NCI-H2171 treated with DMSO at 0.1 percent for 48 hours (cell line): Measurements from ENCODE around the gene ID4.

Source experiments
- DNase-seq: peaks from one replicate; lab custom pipeline; 2025; lab: John Stamatoyannopoulos, UW

Gene ID4

DNA sequence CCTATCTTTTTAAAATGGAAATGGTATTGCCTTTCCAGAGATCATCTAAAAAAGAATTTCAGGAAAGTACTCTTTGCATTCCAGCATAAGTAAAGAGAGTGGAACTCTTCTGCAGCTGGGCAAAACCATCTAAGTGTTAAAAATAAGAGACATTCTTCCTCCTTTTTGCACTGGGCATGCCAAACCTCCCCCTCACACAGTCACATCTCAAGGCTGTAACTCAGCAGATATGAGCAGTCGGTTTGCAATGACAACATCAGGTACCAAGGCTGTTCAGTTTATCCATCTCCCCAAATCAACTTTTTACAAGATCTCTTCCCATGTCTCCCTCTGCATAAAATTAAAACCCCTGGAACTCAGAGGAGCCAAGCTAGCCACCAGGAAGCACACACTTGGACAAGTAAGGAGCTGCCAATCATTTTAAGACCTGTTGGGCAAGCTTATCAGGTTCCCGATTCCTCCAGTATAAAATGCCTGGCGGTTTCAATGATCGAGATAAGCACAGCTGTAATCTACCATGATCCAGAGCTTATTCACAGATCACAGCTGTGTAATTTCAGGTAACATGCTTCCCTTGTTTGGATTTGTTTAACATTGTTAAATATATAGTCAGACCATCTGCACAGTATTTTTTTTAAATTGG, 23.2 kb downstream of the ID4 start:
- peak; percentile 68 for DNase-seq

GRCh38 chr6:19864285-19864684, 27.1 kb downstream of the ID4 start:
- peak; percentile 48 for DNase-seq

DNA sequence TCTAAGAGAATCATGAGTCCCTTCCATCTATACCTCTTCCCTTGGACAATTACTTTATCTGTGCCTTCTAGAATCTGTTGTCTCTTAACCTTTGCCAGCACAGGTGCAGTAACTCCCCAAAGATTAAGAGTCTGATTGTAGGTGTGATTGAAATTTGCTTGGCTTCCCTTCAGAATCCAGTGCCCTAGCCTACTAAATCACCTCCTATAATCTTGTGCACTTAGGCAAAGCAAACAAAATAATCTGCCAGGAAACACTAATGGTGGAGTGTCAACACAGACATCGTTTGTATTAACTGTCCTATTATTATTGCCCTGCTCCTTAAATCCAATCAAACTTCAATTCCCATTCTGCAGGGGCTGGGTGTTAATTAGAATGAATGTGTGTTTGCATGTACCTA, 28.0 kb downstream of the ID4 start:
- DNase-seq = no peak

GRCh38 chr6:19866173-19866984, 29.2 kb downstream of the ID4 start:
- DNase-seq = peak; percentile 84

GRCh38 chr6:19866985-19867627, 29.9 kb downstream of the ID4 start:
- no peak for DNase-seq

DNA sequence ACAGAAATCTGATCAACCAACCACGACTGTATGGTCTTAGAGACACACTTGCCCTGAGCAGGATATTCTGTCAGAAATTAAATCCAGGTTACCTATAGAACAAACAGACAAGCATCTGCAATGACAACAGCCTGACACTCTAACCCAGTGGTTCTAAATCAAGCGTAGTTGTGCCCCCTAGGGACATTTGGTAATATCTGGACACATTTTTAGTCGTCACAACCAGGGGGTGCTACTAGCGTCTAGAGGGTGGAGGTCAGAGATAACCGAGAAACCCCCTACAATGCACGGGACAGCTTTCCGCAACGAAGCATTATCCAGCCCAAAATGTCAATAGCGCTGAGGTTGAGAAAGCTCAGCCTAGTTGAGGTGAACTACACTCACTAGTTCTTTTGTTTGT, 32.3 kb downstream of the ID4 start:
- DNase-seq = peak; percentile 18

- no peak for DNase-seq
These were observed 33.2 kb downstream of the ID4 start for GRCh38 chr6:19870322-19870721.

DNA sequence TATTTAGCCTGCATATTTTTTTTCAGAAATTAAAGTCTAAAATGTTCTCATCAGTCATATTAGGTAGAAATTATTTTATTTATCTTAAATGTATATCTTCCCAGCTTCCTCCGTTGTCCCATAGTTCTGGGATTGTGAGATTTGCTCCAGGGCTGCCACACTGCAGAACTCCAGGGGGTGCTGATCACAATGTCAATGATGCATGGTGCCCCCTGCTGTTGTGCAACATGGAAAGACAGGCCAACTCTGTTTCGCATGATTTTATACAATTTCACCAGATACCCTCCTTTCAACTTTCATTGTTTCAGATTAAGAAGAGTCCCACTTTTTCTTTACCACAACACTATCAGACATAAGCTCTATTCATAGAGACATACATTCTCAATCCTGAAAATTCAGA, 35.9 kb downstream of the ID4 start:
- DNase-seq = no peak

- DNase-seq = no peak
These were observed 39.5 kb downstream of the ID4 start for GRCh38 chr6:19876672-19877071.

DNA sequence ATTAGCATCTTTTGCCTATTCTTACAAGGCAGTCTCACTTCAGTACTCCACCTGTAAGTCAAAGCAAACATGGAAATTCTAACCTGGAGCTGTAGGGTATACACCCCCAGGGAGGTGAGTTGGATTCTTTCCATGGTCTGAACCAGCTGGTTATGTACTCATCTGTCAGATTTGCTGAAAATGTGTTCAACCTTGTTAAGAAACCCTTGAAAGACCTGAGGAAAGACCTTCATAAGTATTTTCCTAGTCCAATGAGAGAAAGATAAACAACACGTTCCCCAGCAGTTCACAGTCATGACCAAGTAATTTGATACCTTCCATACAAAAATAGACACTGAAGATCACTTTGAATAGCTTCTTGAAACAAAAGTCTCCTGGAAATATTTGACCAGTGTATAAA, 42.5 kb downstream of the ID4 start:
- DNase-seq = peak; percentile 98

DNA sequence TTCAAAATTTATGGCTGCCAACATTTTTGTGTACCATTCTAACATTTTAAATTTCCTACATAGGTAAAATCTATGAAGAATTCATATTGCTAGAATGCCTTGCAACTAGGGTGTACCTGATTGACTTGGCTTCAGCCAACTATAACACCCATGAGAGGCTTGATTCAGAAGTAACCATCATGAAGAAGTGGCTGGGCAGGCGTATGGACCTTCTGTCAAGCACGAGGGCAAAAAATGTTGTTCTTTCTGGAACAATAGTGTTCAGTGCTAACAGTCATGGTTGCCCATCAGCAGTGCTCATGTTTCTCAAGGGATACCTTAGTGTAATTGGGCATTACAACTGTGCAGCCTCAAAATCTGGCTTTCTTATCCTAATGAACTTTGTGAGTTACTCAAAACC, 42.9 kb downstream of the ID4 start:
- DNase-seq = peak; percentile 61

DNA sequence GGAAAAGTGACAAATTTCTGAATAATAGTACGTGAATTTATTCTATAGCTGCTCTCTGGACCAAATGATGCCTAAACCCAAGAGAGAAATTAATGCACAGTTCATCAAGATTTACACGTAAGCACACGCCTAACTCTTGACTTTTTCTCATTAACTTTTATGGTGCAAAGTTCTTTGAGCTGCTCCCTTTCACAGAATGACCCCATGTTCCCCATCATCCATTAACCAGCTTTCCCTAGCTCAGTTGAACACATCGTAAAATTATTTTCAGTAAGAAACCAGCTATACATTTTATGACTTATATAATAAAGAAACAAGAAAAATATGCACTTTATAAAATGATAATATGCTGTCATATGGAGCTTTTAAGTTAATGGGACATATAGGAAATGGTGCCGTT, 54.3 kb downstream of the ID4 start:
- DNase-seq = no peak
